ENCODE data around the gene SMPD3. TPM values are rescaled to one million over a fixed set of nuclear protein-coding genes. Genes with fewer than 3 reads are reported as not detected.

Gene SMPD3
- total RNA-seq, 1 experiment from 2014 or later: 0.89 TPM

- no peaks in the 10 kb centered on the region for H4K20me1 ChIP-seq (ENCODE audit: insufficient read depth)
- H3K9me2 ChIP-seq (ENCODE audit: insufficient read depth): no peaks in the 10 kb centered on the region
- no peak overlapping the region for H3K9ac ChIP-seq (ENCODE audit: low read length)
- H3K9me3 ChIP-seq (ENCODE audit: control insufficient read depth in 1 of 2, insufficient read depth in 1 of 2, low read depth in 1 of 2, low read length in 2 of 2): no peaks in the 10 kb centered on the region
- peaks cover 0 to 11% of the 10 kb centered on the region in 2 experiments; a peak in 1 of 4 replicates for H3K4me1 ChIP-seq (ENCODE audit: control insufficient read depth in 1 of 2, insufficient read depth in 2 of 2, low read length in 2 of 2)
- intact Hi-C loops (cut with micrococcal nuclease): loop anchor here (1.0 kb wide), 1 partner anchor 114 kb away; no protein-coding TSS in a partner anchor
- H2AFZ ChIP-seq (ENCODE audit: low read depth, low read length, poor library complexity, severe bottlenecking): no peak overlapping the region
- TF ChIP-seq ZBTB33 (IDR thresholded peaks at IDR 0.05; ENCODE audit: extremely low read depth, insufficient replicate concordance, low read length) (no peak), MAX (IDR thresholded peaks at IDR 0.05) (no peak), SIN3A (IDR thresholded peaks at IDR 0.05; ENCODE audit: low read depth) (no peak), REST (IDR thresholded peaks at IDR 0.05; ENCODE audit: low read depth) (no peak)
- H3K36me3 ChIP-seq (ENCODE audit: control insufficient read depth in 1 of 2, insufficient read depth in 2 of 2, low read length in 2 of 2): no peaks in the 10 kb centered on the region
- no peak overlapping the region for H3K27ac ChIP-seq (ENCODE audit: low read depth, low read length)
- ATAC-seq (no peak), DNase-seq (ENCODE audit: low read depth, low spot score) (no peak)
- ChIA-PET POLR2A (no interaction called here), CTCF (interaction anchor here (1.5 to 5.4 kb wide), 3 partner anchors 12 to 125 kb away, joined by 3 to 27 read pairs (median 10); no protein-coding TSS in a partner anchor), RAD21 (ENCODE audit: low non-redundant PET in 1 of 2, low total read pairs in 2 of 2, uncharacterized antibody in 2 of 2, unreplicated experiment in 2 of 2) (no interaction called here)
- no peaks in the 10 kb centered on the region for H3K79me2 ChIP-seq (ENCODE audit: insufficient read depth, low read length)
- no TSS peak for BruUV-seq (replicated peaks)
- no peak overlapping the region for H3K4me3 ChIP-seq (replicated peaks in 1 of 2; ENCODE audit: low read depth in 1 of 2, low read length in 2 of 2)
- no peak overlapping the region for H3K4me2 ChIP-seq (ENCODE audit: low read length)
- H3K27me3 ChIP-seq (ENCODE audit: insufficient read depth, low read length): no peaks in the 10 kb centered on the region
These were observed 52.5 kb downstream of the SMPD3 start for GRCh38 chr16:68395815-68396214.

Measured in HCT116 (cell line).